ENCODE results near the gene METTL25. TPM values are rescaled to one million over a fixed set of nuclear protein-coding genes. Genes with fewer than 3 reads are reported as not detected.

METTL25 gene
- total and polyA plus RNA-seq, 4 donors = 2.6 to 25.1 (median 8.6) TPM

DNA sequence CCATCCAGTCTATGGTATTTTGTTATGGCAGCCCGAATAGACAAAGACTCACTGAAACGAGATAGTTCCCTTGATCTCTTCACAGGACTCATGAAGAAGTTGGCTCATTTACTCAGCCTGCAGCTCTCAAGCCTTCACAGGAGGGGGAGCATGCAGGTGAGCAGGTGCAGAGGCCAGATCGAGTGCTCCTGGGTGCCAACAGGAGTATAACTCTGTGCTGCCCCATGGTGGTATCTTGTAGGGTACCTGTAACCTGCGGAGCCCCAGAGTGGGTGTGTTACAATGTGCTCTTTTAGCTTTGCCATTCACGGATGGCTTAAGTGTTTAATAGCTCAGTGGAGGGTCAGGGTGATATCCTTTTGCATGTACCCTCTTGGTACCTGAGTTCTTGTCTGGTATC, 159.5 kb downstream of the METTL25 start:
- Histone ChIP-seq H3K4me1 (ENCODE audit: control insufficient read depth in 5 of 5, insufficient read depth in 5 of 5, low read length in 5 of 5) (no peaks in the 10 kb centered on the region), H3K4me3 (no peak overlapping the region), H3K36me3 (ENCODE audit: control insufficient read depth in 4 of 4, insufficient read depth in 4 of 4, low read length in 4 of 4) (no peaks in the 10 kb centered on the region), H3K27me3 (ENCODE audit: control insufficient read depth in 3 of 3, insufficient read depth in 3 of 3, low read length in 2 of 3) (no peaks in the 10 kb centered on the region), H3K9ac (ENCODE audit: insufficient read depth in 1 of 2, low read length in 2 of 2) (no peak overlapping the region), H3K27ac (ENCODE audit: low read depth in 1 of 2, low read length in 1 of 2) (no peak overlapping the region), H3K9me3 (ENCODE audit: control insufficient read depth in 4 of 4, insufficient read depth in 3 of 4, low read length in 3 of 4) (no peaks in the 10 kb centered on the region)
- TF ChIP-seq, protein P1, sequence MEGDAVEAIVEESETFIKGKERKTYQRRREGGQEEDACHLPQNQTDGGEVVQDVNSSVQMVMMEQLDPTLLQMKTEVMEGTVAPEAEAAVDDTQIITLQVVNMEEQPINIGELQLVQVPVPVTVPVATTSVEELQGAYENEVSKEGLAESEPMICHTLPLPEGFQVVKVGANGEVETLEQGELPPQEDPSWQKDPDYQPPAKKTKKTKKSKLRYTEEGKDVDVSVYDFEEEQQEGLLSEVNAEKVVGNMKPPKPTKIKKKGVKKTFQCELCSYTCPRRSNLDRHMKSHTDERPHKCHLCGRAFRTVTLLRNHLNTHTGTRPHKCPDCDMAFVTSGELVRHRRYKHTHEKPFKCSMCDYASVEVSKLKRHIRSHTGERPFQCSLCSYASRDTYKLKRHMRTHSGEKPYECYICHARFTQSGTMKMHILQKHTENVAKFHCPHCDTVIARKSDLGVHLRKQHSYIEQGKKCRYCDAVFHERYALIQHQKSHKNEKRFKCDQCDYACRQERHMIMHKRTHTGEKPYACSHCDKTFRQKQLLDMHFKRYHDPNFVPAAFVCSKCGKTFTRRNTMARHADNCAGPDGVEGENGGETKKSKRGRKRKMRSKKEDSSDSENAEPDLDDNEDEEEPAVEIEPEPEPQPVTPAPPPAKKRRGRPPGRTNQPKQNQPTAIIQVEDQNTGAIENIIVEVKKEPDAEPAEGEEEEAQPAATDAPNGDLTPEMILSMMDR (IDR thresholded peaks at IDR 0.05; ENCODE audit: control extremely low read depth, extremely low read depth) = no peak
- no peak for DNase-seq
- no peak for ATAC-seq (ENCODE audit: insufficient read depth, low FRiP score)
- WGBS, 2 donors = 80 to 85% methylated on average over 5 of the region's 5 CpGs

DNA sequence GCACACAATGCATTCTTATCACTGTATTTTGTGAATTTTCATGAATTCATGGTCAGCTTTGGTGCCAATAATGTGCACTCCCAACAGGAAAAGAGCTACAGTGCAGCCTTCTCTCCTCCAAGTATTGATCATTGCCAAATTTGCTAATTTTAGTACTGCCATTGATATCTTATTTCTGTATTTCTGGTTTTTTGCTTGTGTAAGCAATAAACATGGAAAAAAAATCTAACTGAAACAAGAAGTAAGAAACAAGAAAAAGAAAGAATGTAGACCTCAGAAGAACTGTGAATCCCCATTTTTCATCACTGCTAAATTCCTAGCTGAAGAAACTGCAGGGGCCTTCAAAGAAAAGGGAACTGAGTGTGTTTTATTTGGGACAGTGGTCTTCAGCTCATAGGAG, 161.2 kb downstream of the METTL25 start:
- TF ChIP-seq, protein P1 (IDR thresholded peaks at IDR 0.05; ENCODE audit: control extremely low read depth, extremely low read depth) = no peak
- ATAC-seq (ENCODE audit: insufficient read depth, low FRiP score) = no peak
- H3K36me3 ChIP-seq (ENCODE audit: control insufficient read depth in 4 of 4, insufficient read depth in 4 of 4, low read length in 4 of 4) = no peaks in the 10 kb centered on the region
- H3K27me3 ChIP-seq (ENCODE audit: control insufficient read depth in 3 of 3, insufficient read depth in 3 of 3, low read length in 2 of 3) = no peaks in the 10 kb centered on the region
- no peak overlapping the region for H3K27ac ChIP-seq (ENCODE audit: low read depth in 1 of 2, low read length in 1 of 2)
- H3K9ac ChIP-seq (ENCODE audit: insufficient read depth in 1 of 2, low read length in 2 of 2) = no peak overlapping the region
- H3K4me3 ChIP-seq = no peak overlapping the region
- DNase-seq = no peak
- peaks cover 0 to 5% (median 0%) of the 10 kb centered on the region in 5 donors for H3K4me1 ChIP-seq (ENCODE audit: control insufficient read depth in 5 of 5, insufficient read depth in 5 of 5, low read length in 5 of 5)
- H3K9me3 ChIP-seq (ENCODE audit: control insufficient read depth in 4 of 4, insufficient read depth in 3 of 4, low read length in 3 of 4) = no peaks in the 10 kb centered on the region

DNA sequence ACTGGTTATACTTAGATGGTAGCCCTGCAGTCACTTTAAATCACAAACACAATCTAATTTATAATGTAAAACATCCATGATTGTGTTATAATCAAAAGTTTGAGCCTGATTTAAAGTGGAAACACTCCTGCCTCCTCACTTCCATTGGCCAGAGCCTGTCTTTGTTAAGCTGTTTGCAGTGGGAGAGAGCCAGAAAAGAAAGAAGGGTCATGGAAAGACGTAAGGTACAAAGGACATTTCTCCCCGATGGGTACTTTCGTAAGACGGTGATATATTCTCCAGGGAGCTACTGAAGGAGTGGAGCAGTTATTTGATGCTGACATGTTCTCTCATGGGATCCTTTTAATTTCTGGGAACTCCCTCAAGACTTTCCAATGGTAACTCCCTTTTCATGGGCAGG, 164.0 kb downstream of the METTL25 start:
- Histone ChIP-seq H3K27me3 (ENCODE audit: control insufficient read depth in 3 of 3, insufficient read depth in 3 of 3, low read length in 2 of 3) (no peaks in the 10 kb centered on the region), H3K27ac (ENCODE audit: low read depth in 1 of 2, low read length in 1 of 2) (no peak overlapping the region), H3K36me3 (ENCODE audit: control insufficient read depth in 4 of 4, insufficient read depth in 4 of 4, low read length in 4 of 4) (no peaks in the 10 kb centered on the region), H3K9ac (ENCODE audit: insufficient read depth in 1 of 2, low read length in 2 of 2) (no peak overlapping the region), H3K4me3 (no peak overlapping the region), H3K9me3 (ENCODE audit: control insufficient read depth in 4 of 4, insufficient read depth in 3 of 4, low read length in 3 of 4) (no peaks in the 10 kb centered on the region), H3K4me1 (ENCODE audit: control insufficient read depth in 5 of 5, insufficient read depth in 5 of 5, low read length in 5 of 5) (peaks cover 0 to 9% (median 0%) of the 10 kb centered on the region in 5 donors)
- TF ChIP-seq, protein P1 (IDR thresholded peaks at IDR 0.05; ENCODE audit: control extremely low read depth, extremely low read depth) = no peak
- ATAC-seq (ENCODE audit: insufficient read depth, low FRiP score) (no peak), DNase-seq (no peak)
- WGBS, 2 donors = 93 to 95% methylated on average over 4 of the region's 4 CpGs

DNA sequence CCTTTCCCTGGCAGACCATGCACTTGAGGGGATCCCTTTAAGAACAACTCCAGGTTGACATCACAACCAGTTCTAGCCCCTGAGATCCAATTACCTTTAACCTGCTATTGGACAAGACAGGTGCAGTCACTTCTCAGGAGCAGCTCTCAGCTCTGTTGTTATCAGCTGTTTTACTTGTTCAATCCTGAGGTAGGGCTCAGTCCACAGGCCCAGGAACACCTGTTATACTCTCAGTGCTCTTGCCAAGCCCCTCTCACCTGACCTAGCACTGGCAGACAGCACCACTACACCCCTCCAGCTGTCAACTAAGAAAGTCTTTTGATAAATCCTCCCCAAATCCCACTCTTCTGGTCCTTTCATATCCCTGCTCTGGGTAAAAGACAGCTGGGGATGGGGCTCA, 164.4 kb downstream of the METTL25 start:
- H3K36me3 ChIP-seq (ENCODE audit: control insufficient read depth in 4 of 4, insufficient read depth in 4 of 4, low read length in 4 of 4) = no peaks in the 10 kb centered on the region
- no peak for ATAC-seq (ENCODE audit: insufficient read depth, low FRiP score)
- DNase-seq = no peak

More for the DNA sequence above, 164.4 kb downstream of the METTL25 start:
- Histone ChIP-seq H3K4me1 (ENCODE audit: control insufficient read depth in 5 of 5, insufficient read depth in 5 of 5, low read length in 5 of 5) (peaks cover 0 to 9% (median 0%) of the 10 kb centered on the region in 5 donors), H3K27ac (ENCODE audit: low read depth in 1 of 2, low read length in 1 of 2) (no peak overlapping the region), H3K9me3 (ENCODE audit: control insufficient read depth in 4 of 4, insufficient read depth in 3 of 4, low read length in 3 of 4) (no peaks in the 10 kb centered on the region), H3K9ac (ENCODE audit: insufficient read depth in 1 of 2, low read length in 2 of 2) (no peak overlapping the region), H3K4me3 (no peak overlapping the region), H3K27me3 (ENCODE audit: control insufficient read depth in 3 of 3, insufficient read depth in 3 of 3, low read length in 2 of 3) (no peaks in the 10 kb centered on the region)
- TF ChIP-seq, protein P1 (IDR thresholded peaks at IDR 0.05; ENCODE audit: control extremely low read depth, extremely low read depth) = no peak
